K562 (cell line): ENCODE data around the gene ABLIM1. TPM values are rescaled to one million over a fixed set of nuclear protein-coding genes. Genes with fewer than 3 reads are reported as not detected.

Experiments used
- ATAC-seq: fragments of 200-7000 bp; cut with Tn5 transposase; 3 replicates; pipeline ENCODE4 v1.9.1; 2020; ENCODE audit warnings: moderate library complexity
- BruUV-seq: library from RNA; stranded (reverse); fragments of 400-500 nt; replicated peaks from 2 replicates; lab custom pipeline; 2021; lab: Mats Ljungman, UMichigan
- CTCF ChIA-PET: fragments of 300-600 bp; formaldehyde crosslinking; extraction: SDS; loops from one replicate; lab custom pipeline; 2021; ENCODE audit warnings: low intra/inter-chr PET ratio; lab: Yijun Ruan, JAX
- POLR2A ChIA-PET: fragments of 300-600, 350-650 bp; sonication (Branson Sonifier 250); formaldehyde crosslinking; extraction: SDS; loops from one replicate; lab custom pipeline; 2021; ENCODE audit warnings: antibody characterized with exemption, inconsistent platforms; lab: Yijun Ruan, JAX
- DNase-seq, 4 experiments: peaks; one replicate each; pipeline versions ENCODE4 v3.0.0 to v3.0.0-alpha.2; 2011 to 2018; ENCODE audit warnings: low spot score in 3 of 4, mixed read lengths in 3 of 4; ENCODE audit errors: extremely low read depth in 1 of 4
- FAIRE-seq: peaks from 2 replicates; lab custom pipeline; 2011; peaks lifted over from hg19 to GRCh38; lab: Jason Lieb, UNC
- H2AFZ ChIP-seq: 2 replicates; pipeline ENCODE4 v1.6.0; 2011; ENCODE audit warnings: low read depth, low read length, control low read depth, inconsistent platforms
- H3K27ac ChIP-seq: fragments of 200-600 bp; 3 replicates; pipeline ENCODE4 v1.8.0; 2011; ENCODE audit warnings: low read depth, mild to moderate bottlenecking, control low read depth, inconsistent platforms, low read length, moderate library complexity, mixed read lengths; ENCODE audit errors: extremely low read depth
- H3K27me3 ChIP-seq, 2 experiments: fragments of 300-600 bp in 1 of 2; 2 replicates in 1 of 2; 3 replicates in 1 of 2; pipeline versions ENCODE4 v1.6.0 to v1.8.0; 2011; ENCODE audit warnings: inconsistent platforms in 2 of 2, low read length in 2 of 2, mild to moderate bottlenecking in 1 of 2, mixed read lengths in 1 of 2, moderate library complexity in 1 of 2; ENCODE audit not compliant: control insufficient read depth in 2 of 2, insufficient read depth in 2 of 2
- H3K36me3 ChIP-seq: fragments of 300-600 bp; 3 replicates; pipeline ENCODE4 v1.8.0; 2011; ENCODE audit warnings: mild to moderate bottlenecking, low read length, inconsistent platforms; ENCODE audit not compliant: control insufficient read depth, insufficient read depth
- H3K4me1 ChIP-seq, 2 experiments: fragments of 200-600 bp in 1 of 2; replicated peaks in 1 of 2; 2 replicates in 1 of 2; 3 replicates in 1 of 2; pipeline versions ENCODE4 v1.5.1 to v1.8.0; 2011; ENCODE audit warnings: inconsistent platforms in 2 of 2, low read length in 2 of 2, mild to moderate bottlenecking in 1 of 2, mixed read lengths in 1 of 2, moderate library complexity in 1 of 2; ENCODE audit not compliant: control insufficient read depth in 2 of 2, insufficient read depth in 2 of 2
- H3K4me2 ChIP-seq: 2 replicates; pipeline ENCODE4 v1.6.1; 2011; ENCODE audit warnings: low read length, control low read depth, inconsistent platforms, mixed read lengths; ENCODE audit not compliant: insufficient read depth
- H3K4me3 ChIP-seq: fragments of 200-600 bp; sonication (generic), shearing (Covaris generic); 2 replicates; pipeline ENCODE4 v1.5.1; 2016; ENCODE audit warnings: control low read depth, inconsistent platforms
- H3K79me2 ChIP-seq: fragments of 200-600 bp; 3 replicates; pipeline ENCODE4 v1.8.0; 2011; ENCODE audit warnings: low read length, inconsistent platforms; ENCODE audit not compliant: control insufficient read depth, insufficient read depth
- H3K9ac ChIP-seq, 2 experiments: 2 replicates each; pipeline versions ENCODE4 v1.6.0 to v1.6.1; 2011; ENCODE audit warnings: low read depth in 2 of 2, low read length in 2 of 2, control low read depth in 1 of 2, inconsistent platforms in 1 of 2, mild to moderate bottlenecking in 1 of 2, mixed read lengths in 1 of 2; ENCODE audit not compliant: insufficient read depth in 1 of 2
- H3K9me1 ChIP-seq: one replicate; pipeline ENCODE4 v1.6.0; 2011; ENCODE audit warnings: inconsistent platforms, mild to moderate bottlenecking, low read length, moderate library complexity; ENCODE audit not compliant: control insufficient read depth, insufficient read depth
- H3K9me3 ChIP-seq: replicated peaks from 2 replicates; pipeline ENCODE4 v1.5.1; 2011; ENCODE audit warnings: low read depth, low read length, inconsistent platforms; ENCODE audit not compliant: control insufficient read depth, insufficient read depth
- H4K20me1 ChIP-seq: replicated peaks from 2 replicates; pipeline ENCODE4 v1.6.1; 2011; ENCODE audit warnings: low read length, inconsistent platforms, mixed read lengths; ENCODE audit not compliant: control insufficient read depth, insufficient read depth
- CREBBP ChIP-seq: IDR thresholded peaks from one replicate; pipeline ENCODE4 v1.6.1; 2012; ENCODE audit warnings: low read depth, mild to moderate bottlenecking, control low read depth, inconsistent platforms, low read length
- CSDE1 ChIP-seq, 2 experiments: fragments of 450-650 bp; IDR thresholded peaks; 2 replicates each; pipeline ENCODE4 v1.6.1; 2016; ENCODE audit warnings: mild to moderate bottlenecking in 1 of 2
- CXXC5 ChIP-seq: fragments of 250-450 bp; sonication (Bioruptor Pico); IDR thresholded peaks from 2 replicates; pipeline ENCODE4 v1.8.0; 2022; ENCODE audit warnings: inconsistent platforms, mild to moderate bottlenecking, moderate library complexity
- FOXP1 ChIP-seq: sonication (generic); formaldehyde crosslinking; IDR thresholded peaks from 2 replicates; pipeline ENCODE4 v1.8.0; 2022; ENCODE audit warnings: mild to moderate bottlenecking, missing genetic modification reagents
- GATA2 ChIP-seq: sonication (generic); formaldehyde crosslinking; IDR thresholded peaks from 2 replicates; pipeline ENCODE4 v1.4.0; 2020; ENCODE audit warnings: mild to moderate bottlenecking, missing genetic modification reagents
- KDM4B ChIP-seq, 2 experiments: fragments of 450-650 bp in 1 of 2; sonication (generic) in 1 of 2; IDR thresholded peaks; 2 replicates each; pipeline ENCODE4 v1.6.1; 2016 to 2017; ENCODE audit warnings: borderline replicate concordance in 2 of 2, antibody characterized with exemption in 1 of 2, low read depth in 1 of 2, mild to moderate bottlenecking in 1 of 2
- MEF2D ChIP-seq: conservative IDR thresholded peaks from 2 replicates; pipeline ENCODE4 v1.6.1; 2016; ENCODE audit warnings: low read depth, missing genetic modification characterization, missing compliant biosample characterization
- NRF1 ChIP-seq, 2 experiments: fragments of 450-650 bp; IDR thresholded peaks in 1 of 2; conservative IDR thresholded peaks in 1 of 2; 2 replicates each; pipeline ENCODE4 v1.6.1; 2014; ENCODE audit warnings: mild to moderate bottlenecking in 2 of 2
- SIRT6 ChIP-seq: IDR thresholded peaks from one replicate; pipeline ENCODE4 v1.6.1; 2012; ENCODE audit warnings: low read depth, mild to moderate bottlenecking, control low read depth, inconsistent platforms, low read length, moderate library complexity
- SMAD1 ChIP-seq: fragments of 150-350 bp; IDR thresholded peaks from 2 replicates; pipeline ENCODE4 v1.6.1; 2014; ENCODE audit warnings: low read length, low read depth; ENCODE audit not compliant: partially characterized antibody
- TFAM ChIP-seq: fragments of 250-450 bp; sonication (Bioruptor Pico); conservative IDR thresholded peaks from 2 replicates; pipeline ENCODE4 v1.5.0; 2021; ENCODE audit warnings: mild to moderate bottlenecking, moderate library complexity
- ZKSCAN8 ChIP-seq: fragments of 200-800 bp; sonication (Bioruptor generic); IDR thresholded peaks from 2 replicates; pipeline ENCODE4 v1.6.1; 2016; ENCODE audit warnings: missing genetic modification characterization, missing compliant biosample characterization
- ZNF232 ChIP-seq: sonication (generic); formaldehyde crosslinking; IDR thresholded peaks from 2 replicates; pipeline ENCODE4 v1.8.0; 2022; ENCODE audit warnings: mild to moderate bottlenecking, missing genetic modification reagents
- in situ Hi-C: fragments of 300-500 bp; cut with MboI; formaldehyde crosslinking; loops from 4 replicates; pipeline ENCODE4 v1.15.0; 2018; ENCODE audit warnings: inconsistent platforms, mixed read lengths
- intact Hi-C: fragments of 100-400 bp; cut with micrococcal nuclease; formaldehyde crosslinking; loops from 2 replicates; pipeline ENCODE4 v1.14.2; 2022
- polyA plus RNA-seq, 8 experiments: library from polyadenylated mRNA; depleted of rRNA in 4 of 8; stranded (reverse) in 5 of 8; unstranded in 3 of 8; fragments of >200 nt; fragmentation: Nextera tagmentation in 2 of 8; fragmentation: Illumina TruSeq in 1 of 8; extraction: Ambion mirVana in 2 of 8; extraction: Trizol in 1 of 8; gene quantifications; 2 replicates each; pipeline versions ENCODE4 v1.2.1 to v1.2.3, GENCODE V29; 2011 to 2014; ENCODE audit warnings: inconsistent platforms in 1 of 8, missing spikeins in 1 of 8
- total RNA-seq, 7 experiments: library from RNA; depleted of rRNA in 6 of 7; stranded (reverse); fragments of >200 nt in 6 of 7; fragmentation: Illumina TruSeq in 2 of 7; extraction: Trizol in 2 of 7; gene quantifications; 2 replicates each; pipeline versions ENCODE4 v1.2.1 to v1.2.3, GENCODE V29; 2011 to 2021; ENCODE audit warnings: low replicate concordance in 1 of 7
- TF ChIP-seq, protein P1 (sequence below): fragments of 200-600 bp; sonication (generic); IDR thresholded peaks from one replicate; pipeline ENCODE4 v1.6.1; 2012; ENCODE audit warnings: mild to moderate bottlenecking, low read depth, low read length, inconsistent platforms

Gene ABLIM1
- total and polyA plus RNA-seq, 9 of the 15 experiments (the other 6 are each of a cell fraction or from before 2014, with no cell fraction given), result 0.07 to 0.49 (median 0.14) TPM; not detected in 6

DNA sequence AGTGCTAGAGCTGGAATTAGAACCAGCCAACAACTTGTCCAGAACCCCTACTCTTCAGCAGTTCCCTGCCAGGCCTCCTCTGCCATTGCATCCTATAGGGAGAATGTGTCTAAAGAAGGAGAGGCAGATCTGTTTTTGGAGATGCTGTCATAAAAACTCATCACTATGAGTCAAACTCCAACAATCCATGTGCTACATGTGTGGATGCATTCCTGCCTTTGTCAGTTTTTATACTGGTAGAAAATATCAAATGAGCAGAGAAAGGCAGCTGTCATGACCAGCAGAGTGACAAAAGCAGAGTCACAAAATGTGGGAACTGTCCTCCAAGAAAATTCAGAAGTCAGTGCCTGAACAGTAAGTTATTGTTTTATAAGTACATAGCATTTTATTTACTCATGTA, 93.0 kb downstream of the ABLIM1 start:
- TF ChIP-seq CSDE1 (IDR thresholded peaks at IDR 0.05) (no peak), SIRT6 (no peak), FOXP1 (CRISPR knock-in tag) (no peak), ZKSCAN8 (CRISPR knock-in tag) (no peak), NRF1 (conservative IDR thresholded peaks at IDR 0.05 in 1 of 2, IDR thresholded peaks at IDR 0.05 in 1 of 2) (no peak), ZNF232 (CRISPR knock-in tag) (no peak), TFAM (CRISPR knock-in tag) (no peak), CXXC5 (CRISPR knock-in tag) (no peak), MEF2D (tag) (no peak), GATA2 (CRISPR knock-in tag) (no peak), KDM4B (IDR thresholded peaks at IDR 0.05; ENCODE audit: borderline replicate concordance in 2 of 2, low read depth in 1 of 2) (no peak), CREBBP (no peak), SMAD1 (no peak)
- TF ChIP-seq, protein P1, sequence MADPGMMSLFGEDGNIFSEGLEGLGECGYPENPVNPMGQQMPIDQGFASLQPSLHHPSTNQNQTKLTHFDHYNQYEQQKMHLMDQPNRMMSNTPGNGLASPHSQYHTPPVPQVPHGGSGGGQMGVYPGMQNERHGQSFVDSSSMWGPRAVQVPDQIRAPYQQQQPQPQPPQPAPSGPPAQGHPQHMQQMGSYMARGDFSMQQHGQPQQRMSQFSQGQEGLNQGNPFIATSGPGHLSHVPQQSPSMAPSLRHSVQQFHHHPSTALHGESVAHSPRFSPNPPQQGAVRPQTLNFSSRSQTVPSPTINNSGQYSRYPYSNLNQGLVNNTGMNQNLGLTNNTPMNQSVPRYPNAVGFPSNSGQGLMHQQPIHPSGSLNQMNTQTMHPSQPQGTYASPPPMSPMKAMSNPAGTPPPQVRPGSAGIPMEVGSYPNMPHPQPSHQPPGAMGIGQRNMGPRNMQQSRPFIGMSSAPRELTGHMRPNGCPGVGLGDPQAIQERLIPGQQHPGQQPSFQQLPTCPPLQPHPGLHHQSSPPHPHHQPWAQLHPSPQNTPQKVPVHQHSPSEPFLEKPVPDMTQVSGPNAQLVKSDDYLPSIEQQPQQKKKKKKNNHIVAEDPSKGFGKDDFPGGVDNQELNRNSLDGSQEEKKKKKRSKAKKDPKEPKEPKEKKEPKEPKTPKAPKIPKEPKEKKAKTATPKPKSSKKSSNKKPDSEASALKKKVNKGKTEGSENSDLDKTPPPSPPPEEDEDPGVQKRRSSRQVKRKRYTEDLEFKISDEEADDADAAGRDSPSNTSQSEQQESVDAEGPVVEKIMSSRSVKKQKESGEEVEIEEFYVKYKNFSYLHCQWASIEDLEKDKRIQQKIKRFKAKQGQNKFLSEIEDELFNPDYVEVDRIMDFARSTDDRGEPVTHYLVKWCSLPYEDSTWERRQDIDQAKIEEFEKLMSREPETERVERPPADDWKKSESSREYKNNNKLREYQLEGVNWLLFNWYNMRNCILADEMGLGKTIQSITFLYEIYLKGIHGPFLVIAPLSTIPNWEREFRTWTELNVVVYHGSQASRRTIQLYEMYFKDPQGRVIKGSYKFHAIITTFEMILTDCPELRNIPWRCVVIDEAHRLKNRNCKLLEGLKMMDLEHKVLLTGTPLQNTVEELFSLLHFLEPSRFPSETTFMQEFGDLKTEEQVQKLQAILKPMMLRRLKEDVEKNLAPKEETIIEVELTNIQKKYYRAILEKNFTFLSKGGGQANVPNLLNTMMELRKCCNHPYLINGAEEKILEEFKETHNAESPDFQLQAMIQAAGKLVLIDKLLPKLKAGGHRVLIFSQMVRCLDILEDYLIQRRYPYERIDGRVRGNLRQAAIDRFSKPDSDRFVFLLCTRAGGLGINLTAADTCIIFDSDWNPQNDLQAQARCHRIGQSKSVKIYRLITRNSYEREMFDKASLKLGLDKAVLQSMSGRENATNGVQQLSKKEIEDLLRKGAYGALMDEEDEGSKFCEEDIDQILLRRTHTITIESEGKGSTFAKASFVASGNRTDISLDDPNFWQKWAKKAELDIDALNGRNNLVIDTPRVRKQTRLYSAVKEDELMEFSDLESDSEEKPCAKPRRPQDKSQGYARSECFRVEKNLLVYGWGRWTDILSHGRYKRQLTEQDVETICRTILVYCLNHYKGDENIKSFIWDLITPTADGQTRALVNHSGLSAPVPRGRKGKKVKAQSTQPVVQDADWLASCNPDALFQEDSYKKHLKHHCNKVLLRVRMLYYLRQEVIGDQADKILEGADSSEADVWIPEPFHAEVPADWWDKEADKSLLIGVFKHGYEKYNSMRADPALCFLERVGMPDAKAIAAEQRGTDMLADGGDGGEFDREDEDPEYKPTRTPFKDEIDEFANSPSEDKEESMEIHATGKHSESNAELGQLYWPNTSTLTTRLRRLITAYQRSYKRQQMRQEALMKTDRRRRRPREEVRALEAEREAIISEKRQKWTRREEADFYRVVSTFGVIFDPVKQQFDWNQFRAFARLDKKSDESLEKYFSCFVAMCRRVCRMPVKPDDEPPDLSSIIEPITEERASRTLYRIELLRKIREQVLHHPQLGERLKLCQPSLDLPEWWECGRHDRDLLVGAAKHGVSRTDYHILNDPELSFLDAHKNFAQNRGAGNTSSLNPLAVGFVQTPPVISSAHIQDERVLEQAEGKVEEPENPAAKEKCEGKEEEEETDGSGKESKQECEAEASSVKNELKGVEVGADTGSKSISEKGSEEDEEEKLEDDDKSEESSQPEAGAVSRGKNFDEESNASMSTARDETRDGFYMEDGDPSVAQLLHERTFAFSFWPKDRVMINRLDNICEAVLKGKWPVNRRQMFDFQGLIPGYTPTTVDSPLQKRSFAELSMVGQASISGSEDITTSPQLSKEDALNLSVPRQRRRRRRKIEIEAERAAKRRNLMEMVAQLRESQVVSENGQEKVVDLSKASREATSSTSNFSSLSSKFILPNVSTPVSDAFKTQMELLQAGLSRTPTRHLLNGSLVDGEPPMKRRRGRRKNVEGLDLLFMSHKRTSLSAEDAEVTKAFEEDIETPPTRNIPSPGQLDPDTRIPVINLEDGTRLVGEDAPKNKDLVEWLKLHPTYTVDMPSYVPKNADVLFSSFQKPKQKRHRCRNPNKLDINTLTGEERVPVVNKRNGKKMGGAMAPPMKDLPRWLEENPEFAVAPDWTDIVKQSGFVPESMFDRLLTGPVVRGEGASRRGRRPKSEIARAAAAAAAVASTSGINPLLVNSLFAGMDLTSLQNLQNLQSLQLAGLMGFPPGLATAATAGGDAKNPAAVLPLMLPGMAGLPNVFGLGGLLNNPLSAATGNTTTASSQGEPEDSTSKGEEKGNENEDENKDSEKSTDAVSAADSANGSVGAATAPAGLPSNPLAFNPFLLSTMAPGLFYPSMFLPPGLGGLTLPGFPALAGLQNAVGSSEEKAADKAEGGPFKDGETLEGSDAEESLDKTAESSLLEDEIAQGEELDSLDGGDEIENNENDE, result no peak
- ChIA-PET POLR2A (no interaction called here), CTCF (no interaction called here)
- no peak overlapping the region for H3K27ac ChIP-seq
- no peak for FAIRE-seq
- H3K9me1 ChIP-seq, result no peaks in the 10 kb centered on the region
- no peaks in the 10 kb centered on the region for H3K27me3 ChIP-seq
- H4K20me1 ChIP-seq, result no peaks in the 10 kb centered on the region
- no peaks in the 10 kb centered on the region for H3K9me3 ChIP-seq
- no peaks in the 10 kb centered on the region for H3K4me1 ChIP-seq
- no peak for DNase-seq
- H2AFZ ChIP-seq, result no peak overlapping the region
- H3K36me3 ChIP-seq, result no peaks in the 10 kb centered on the region
- BruUV-seq, result no TSS peak
- intact Hi-C loops, result no loop called here
- H3K4me3 ChIP-seq, result no peak overlapping the region
- ATAC-seq, result no peak
- no peaks in the 10 kb centered on the region for H3K79me2 ChIP-seq
- H3K4me2 ChIP-seq, result no peak overlapping the region
- in situ Hi-C loops, result no loop called here
- no peak overlapping the region for H3K9ac ChIP-seq
